Measurements from ENCODE around the gene WAPL.

DNA sequence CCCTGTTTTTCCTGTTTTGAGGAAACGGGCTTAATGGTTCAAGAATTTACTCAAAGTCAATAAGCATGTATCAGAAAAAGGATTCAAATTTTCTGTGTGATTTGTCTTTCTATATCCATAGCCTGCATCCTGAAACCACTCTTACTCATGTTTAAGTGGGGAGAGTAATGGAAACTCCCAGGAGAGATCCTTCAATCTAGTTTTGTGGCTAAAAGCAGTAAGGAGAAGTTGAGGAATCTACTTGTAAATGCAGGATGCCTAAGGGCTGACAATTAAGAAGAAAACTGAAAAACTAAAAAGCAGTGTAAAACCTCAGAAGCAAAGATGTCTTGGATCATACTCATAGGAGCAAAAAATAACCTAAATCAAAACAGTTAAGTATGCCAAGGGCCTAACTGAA, 86.9 kb downstream of the WAPL start:
- TF ChIP-seq CTCF (IDR thresholded peaks at IDR 0.05) (no peak), POLR2AphosphoS5 (IDR thresholded peaks at IDR 0.05) (no peak), POLR2A (IDR thresholded peaks at IDR 0.05) (no peak)

Measured in prostate gland (tissue), 2 donors.